Large intestine (tissue), 3 donors: ENCODE results near the gene MMEL1. TPM values are rescaled to one million over a fixed set of nuclear protein-coding genes. Genes with fewer than 3 reads are reported as not detected.
A peak's percentile ranks its signal among the peaks of the same experiment; 100 is the strongest.

Experiments used
- DNase-seq, 2 donors: peaks; one replicate each; pipeline versions ENCODE4 v3.0.0 to v3.0.0-alpha.2; 2013
- H3K27ac ChIP-seq: one replicate; pipeline ENCODE4 v1.5.1; 2013; ENCODE audit warnings: low read length
- H3K27me3 ChIP-seq: 2 replicates; pipeline ENCODE4 v1.6.1; 2013; ENCODE audit warnings: low read length; ENCODE audit not compliant: control insufficient read depth, insufficient read depth
- H3K36me3 ChIP-seq: 2 replicates; pipeline ENCODE4 v1.6.1; 2013; ENCODE audit warnings: low read length; ENCODE audit not compliant: control insufficient read depth, insufficient read depth
- H3K4me1 ChIP-seq: one replicate; pipeline ENCODE4 v1.6.1; 2013; ENCODE audit warnings: low read length; ENCODE audit not compliant: control insufficient read depth, insufficient read depth
- H3K4me3 ChIP-seq: one replicate; pipeline ENCODE4 v1.5.1; 2013; ENCODE audit warnings: low read length
- H3K9me3 ChIP-seq: one replicate; pipeline ENCODE4 v1.6.1; 2013; ENCODE audit warnings: mild to moderate bottlenecking, low read depth, low read length, moderate library complexity; ENCODE audit not compliant: control insufficient read depth
- WGBS: methylation state at CpG from one replicate; pipeline ENCODE4 v1.1.5; 2013; ENCODE audit warnings: low lambda C conversion rate; ENCODE audit not compliant: insufficient coverage; 5-methylcytosine and 5-hydroxymethylcytosine counted together
- polyA plus RNA-seq: library from polyadenylated mRNA; unstranded; fragments of 120-200 nt; gene quantifications from one replicate; pipeline ENCODE4 v1.2.1, GENCODE V29; 2013

Gene MMEL1
- polyA plus RNA-seq, 1 donor = 14.3 TPM

DNA sequence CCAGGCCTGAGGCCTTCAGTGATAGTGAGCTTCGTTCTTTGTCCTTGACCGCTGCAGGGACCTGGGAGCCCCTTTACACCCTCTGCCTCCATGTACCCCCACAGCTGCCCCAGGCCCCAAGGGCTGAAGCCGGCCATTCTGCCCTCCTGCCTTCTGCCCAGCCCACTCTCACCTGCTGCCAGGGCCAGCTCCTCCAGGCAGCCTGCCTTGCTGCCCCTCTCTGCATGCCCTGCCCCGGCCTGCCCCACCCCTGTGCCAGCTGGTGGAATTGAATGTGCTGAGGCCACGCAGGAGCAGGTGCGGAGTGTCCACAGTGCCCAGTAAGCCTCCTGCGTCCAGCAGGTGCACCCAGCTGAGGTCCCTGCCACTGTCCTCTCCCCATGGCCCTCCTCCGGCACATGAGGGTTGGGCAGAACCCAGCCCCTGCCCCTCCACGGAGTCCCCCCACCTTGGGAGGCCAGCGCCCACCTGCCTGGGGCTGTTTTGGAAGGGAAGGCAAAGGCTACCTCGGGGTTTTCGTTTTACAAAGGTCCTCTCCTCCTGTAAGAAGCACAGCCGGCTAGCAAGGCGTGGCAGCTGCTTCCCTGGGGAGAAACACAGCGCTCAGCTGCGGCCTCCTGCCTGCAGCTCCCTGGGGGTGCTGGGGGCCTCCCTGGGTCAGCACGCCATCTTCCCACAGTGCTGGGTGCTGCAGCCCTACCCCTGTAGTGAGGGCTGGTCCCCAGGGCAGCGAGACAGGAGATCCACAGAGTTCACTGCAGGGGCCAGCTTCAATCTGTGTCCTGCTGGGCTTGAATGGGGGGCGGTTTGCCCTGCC, 21.0 kb downstream of the MMEL1 start:
- Histone ChIP-seq H3K4me3 (no peak overlapping the region), H3K4me1 (peaks cover 16% of the 10 kb centered on the region), H3K9me3 (no peaks in the 10 kb centered on the region), H3K27ac (no peak overlapping the region), H3K27me3 (no peaks in the 10 kb centered on the region), H3K36me3 (no peaks in the 10 kb centered on the region)
- no peak for DNase-seq
- no CpG with 5 or more reads among the region's 19 CpGs for WGBS

GRCh38 chr1:2611031-2611501, 21.8 kb downstream of the MMEL1 start:
- WGBS = no CpG with 5 or more reads among the region's 24 CpGs
- Histone ChIP-seq H3K9me3 (no peaks in the 10 kb centered on the region), H3K4me1 (peaks cover 16% of the 10 kb centered on the region), H3K4me3 (no peak overlapping the region), H3K27me3 (no peaks in the 10 kb centered on the region), H3K36me3 (no peaks in the 10 kb centered on the region), H3K27ac (no peak overlapping the region)
- DNase-seq = peak; percentile 84 to 91

GRCh38 chr1:2610036-2610959, 22.5 kb downstream of the MMEL1 start:
- Histone ChIP-seq H3K36me3 (no peaks in the 10 kb centered on the region), H3K4me3 (no peak overlapping the region), H3K9me3 (no peaks in the 10 kb centered on the region), H3K27ac (no peak overlapping the region), H3K4me1 (peaks cover 16% of the 10 kb centered on the region), H3K27me3 (no peaks in the 10 kb centered on the region)
- WGBS = no CpG with 5 or more reads among the region's 21 CpGs
- DNase-seq = no peak

DNA sequence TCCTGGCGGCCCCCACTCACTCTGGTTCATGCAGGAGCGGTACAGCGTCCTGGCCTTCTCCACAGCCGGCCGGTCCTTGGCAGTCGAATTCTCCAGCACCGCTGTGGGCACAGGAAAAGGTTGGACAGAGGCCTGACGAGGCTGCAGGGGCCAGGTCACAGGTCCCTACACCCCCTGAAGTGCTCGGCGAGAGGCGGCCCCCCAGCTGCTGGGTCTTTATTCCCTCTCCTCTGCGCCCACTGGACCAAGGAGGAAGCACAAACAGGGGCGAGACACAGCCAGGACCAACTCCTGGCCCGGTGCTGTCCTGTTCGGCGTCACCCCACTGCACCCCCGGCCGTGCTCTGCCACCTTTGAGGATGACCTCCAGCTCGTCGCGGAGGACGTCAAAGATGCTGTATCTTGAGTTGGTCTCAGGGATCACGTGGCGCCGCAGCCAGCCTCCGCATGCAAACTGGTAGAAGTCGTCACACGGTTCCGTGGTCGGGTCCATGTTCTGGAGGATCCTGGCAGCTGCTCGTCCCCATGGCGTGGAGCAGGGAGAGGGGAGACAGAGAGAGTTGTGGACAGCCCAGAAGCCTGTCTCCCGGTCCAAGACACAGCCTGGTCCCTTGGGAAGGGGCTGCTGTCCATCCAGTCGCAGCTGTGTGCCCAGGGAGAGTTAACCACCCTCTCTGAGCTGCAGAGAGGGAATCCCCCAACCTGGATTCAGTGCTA, 23.3 kb downstream of the MMEL1 start:
- peaks cover 16% of the 10 kb centered on the region for H3K4me1 ChIP-seq
- H3K9me3 ChIP-seq = no peaks in the 10 kb centered on the region
- no peaks in the 10 kb centered on the region for H3K27me3 ChIP-seq
- no peak for DNase-seq
- no CpG with 5 or more reads among the region's 34 CpGs for WGBS
- H3K27ac ChIP-seq = no peak overlapping the region
- no peak overlapping the region for H3K4me3 ChIP-seq
- H3K36me3 ChIP-seq = no peaks in the 10 kb centered on the region

DNA sequence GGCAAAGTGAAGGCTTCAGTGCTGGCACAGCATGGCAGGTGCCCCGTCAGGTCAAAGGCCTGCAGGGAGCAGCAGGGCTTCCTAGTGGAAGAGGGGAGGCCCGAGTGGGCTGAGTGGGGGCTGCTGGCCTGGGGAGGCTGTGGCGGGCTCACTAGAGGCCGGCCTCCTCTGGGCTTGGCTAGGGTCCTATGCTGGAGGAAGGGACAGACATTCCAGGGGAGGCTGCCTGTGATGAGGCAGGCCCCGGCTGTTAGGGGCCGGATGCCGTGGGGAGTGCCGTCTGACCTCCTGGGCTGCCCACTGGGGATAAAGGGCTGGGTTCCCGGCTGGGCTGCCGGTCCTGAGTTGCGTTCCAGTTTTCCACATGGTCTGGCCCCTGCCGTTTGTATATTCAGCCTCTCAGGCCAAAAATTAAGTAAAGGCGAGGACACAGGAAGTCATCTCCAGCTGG, 25.1 kb downstream of the MMEL1 start:
- no peak overlapping the region for H3K4me3 ChIP-seq
- no peak overlapping the region for H3K27ac ChIP-seq
- DNase-seq = no peak
- peaks cover 16% of the 10 kb centered on the region for H3K4me1 ChIP-seq
- no CpG with 5 or more reads among the region's 13 CpGs for WGBS
- no peaks in the 10 kb centered on the region for H3K36me3 ChIP-seq
- H3K27me3 ChIP-seq = no peaks in the 10 kb centered on the region
- no peaks in the 10 kb centered on the region for H3K9me3 ChIP-seq

DNA sequence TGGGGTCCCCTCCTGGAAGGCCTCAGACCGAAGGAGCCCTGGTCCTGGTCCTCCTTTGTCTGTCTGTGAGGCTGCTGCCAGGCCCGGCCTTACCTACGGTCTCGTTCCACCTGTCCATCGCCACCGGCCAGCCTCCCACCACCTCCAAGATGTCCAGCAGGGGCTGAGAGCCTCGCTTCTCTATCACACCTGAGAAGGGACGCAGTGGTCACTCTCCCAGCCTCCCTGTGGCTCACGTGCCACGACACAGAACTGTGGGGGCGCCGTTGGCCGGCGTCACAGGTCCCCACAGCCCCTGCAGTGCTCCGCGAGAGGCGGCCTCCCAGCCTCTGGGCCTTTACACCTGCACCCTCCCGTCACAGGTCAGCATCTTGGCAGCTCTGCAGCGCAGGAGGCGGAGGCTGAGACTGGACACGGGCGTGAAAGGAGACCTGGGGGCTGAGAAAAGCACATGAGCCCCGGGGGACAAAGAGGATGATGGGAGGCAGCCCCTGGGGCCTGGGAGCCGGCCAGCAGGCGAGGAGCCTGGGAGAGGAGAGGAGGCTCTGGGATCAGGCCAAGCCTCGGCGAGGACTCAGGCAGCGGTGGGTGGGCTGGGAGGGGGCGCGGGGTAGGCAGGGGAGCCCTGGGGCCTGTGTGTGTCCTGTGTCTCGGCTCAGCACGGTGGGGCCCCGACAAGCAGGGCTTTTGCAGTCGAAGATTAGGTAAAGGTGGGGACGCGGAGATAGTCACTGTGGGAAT, 25.8 kb downstream of the MMEL1 start:
- peaks cover 12% of the 10 kb centered on the region for H3K4me1 ChIP-seq
- no peaks in the 10 kb centered on the region for H3K9me3 ChIP-seq
- H3K4me3 ChIP-seq = no peak overlapping the region
- H3K27ac ChIP-seq = no peak overlapping the region
- H3K36me3 ChIP-seq = no peaks in the 10 kb centered on the region
- no CpG with 5 or more reads among the region's 36 CpGs for WGBS
- no peaks in the 10 kb centered on the region for H3K27me3 ChIP-seq
- DNase-seq = no peak

- no CpG with 5 or more reads among the region's 15 CpGs for WGBS
- no peak for DNase-seq
- H3K27me3 ChIP-seq = no peaks in the 10 kb centered on the region
These were observed 26.4 kb downstream of the MMEL1 start for GRCh38 chr1:2606396-2606880.

GRCh38 chr1:2605509-2606395, 27.1 kb downstream of the MMEL1 start:
- Histone ChIP-seq H3K27me3 (no peaks in the 10 kb centered on the region), H3K9me3 (no peaks in the 10 kb centered on the region), H3K27ac (no peak overlapping the region), H3K4me3 (no peak overlapping the region), H3K36me3 (no peaks in the 10 kb centered on the region), H3K4me1 (peaks cover 3% of the 10 kb centered on the region)
- no CpG with 5 or more reads among the region's 48 CpGs for WGBS
- no peak for DNase-seq

More at GRCh38 chr1:2606396-2606880, 26.4 kb downstream of the MMEL1 start:
- no peak overlapping the region for H3K4me3 ChIP-seq
- no peaks in the 10 kb centered on the region for H3K9me3 ChIP-seq
- no peaks in the 10 kb centered on the region for H3K36me3 ChIP-seq
- no peak overlapping the region for H3K27ac ChIP-seq
- peaks cover 7% of the 10 kb centered on the region for H3K4me1 ChIP-seq
